Neural cell (in vitro differentiated cells): ENCODE results near the gene ACKR4.
"Not testable (repeated sequence)": the region's sequence is repeated elsewhere in the genome, so short reads cannot be mapped to it uniquely, and the experiment has no call there.

Source experiments
- EP300 ChIP-seq: fragments of 450-650 bp; conservative IDR thresholded peaks from 2 replicates; pipeline ENCODE4 v1.6.1; 2014; ENCODE audit warnings: antibody characterized with exemption, mild to moderate bottlenecking, moderate library complexity; ENCODE audit not compliant: poor library complexity, severe bottlenecking
- EZH2 ChIP-seq: fragments of 200-600, 300-800 bp; shearing (Covaris generic), sonication (generic); IDR thresholded peaks from 2 replicates; pipeline ENCODE4 v1.6.1; 2014; ENCODE audit warnings: antibody characterized with exemption, low read length, borderline replicate concordance, mild to moderate bottlenecking; ENCODE audit not compliant: insufficient read depth, poor library complexity, severe bottlenecking
- MXI1 ChIP-seq: fragments of 450-650 bp; conservative IDR thresholded peaks from 2 replicates; pipeline ENCODE4 v1.6.1; 2014; ENCODE audit warnings: antibody characterized with exemption, mild to moderate bottlenecking; ENCODE audit not compliant: poor library complexity, severe bottlenecking
- POLR2AphosphoS5 ChIP-seq: IDR thresholded peaks from 2 replicates; pipeline ENCODE4 v1.6.1; 2012
- RAD21 ChIP-seq: fragments of 450-650 bp; conservative IDR thresholded peaks from 2 replicates; pipeline ENCODE4 v1.6.1; 2014; ENCODE audit warnings: antibody characterized with exemption, mild to moderate bottlenecking, moderate library complexity
- SMC3 ChIP-seq: fragments of 450-650 bp; conservative IDR thresholded peaks from 2 replicates; pipeline ENCODE4 v1.6.1; 2014; ENCODE audit warnings: antibody characterized with exemption, mild to moderate bottlenecking, moderate library complexity; ENCODE audit not compliant: poor library complexity
- TAF1 ChIP-seq: IDR thresholded peaks from 2 replicates; pipeline ENCODE4 v1.6.1; 2012; ENCODE audit warnings: low read depth
- TF ChIP-seq, protein P1 (sequence below): fragments of 450-650 bp; IDR thresholded peaks from 2 replicates; pipeline ENCODE4 v1.5.1; 2014; ENCODE audit warnings: antibody characterized with exemption, mild to moderate bottlenecking, moderate library complexity; ENCODE audit not compliant: poor library complexity, severe bottlenecking
- TF ChIP-seq, protein P2 (sequence below): IDR thresholded peaks from 2 replicates; pipeline ENCODE4 v1.6.1; 2012; ENCODE audit warnings: borderline replicate concordance

DNA sequence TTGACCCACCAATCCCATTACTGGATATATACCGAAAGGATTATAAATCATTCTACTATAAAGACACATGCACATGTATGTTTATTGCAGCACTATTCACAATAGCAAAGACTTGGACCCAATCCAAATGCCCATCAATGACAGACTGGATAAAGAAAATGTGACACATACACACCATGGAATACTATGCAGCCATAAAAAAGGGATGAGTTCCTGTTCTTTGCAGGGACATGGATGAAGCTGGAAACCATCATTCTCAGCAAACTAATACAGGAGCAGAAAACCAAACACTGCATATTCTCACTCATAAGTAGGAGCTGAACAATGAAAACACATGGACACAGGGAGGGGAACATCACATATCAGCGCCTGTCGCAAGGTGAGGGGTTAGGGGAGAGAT is 18.2 kb downstream of the ACKR4 start:
- TF ChIP-seq EZH2, POLR2AphosphoS5, RAD21, TAF1, SMC3, MXI1, EP300: not testable (repeated sequence)
- TF ChIP-seq, protein P1, sequence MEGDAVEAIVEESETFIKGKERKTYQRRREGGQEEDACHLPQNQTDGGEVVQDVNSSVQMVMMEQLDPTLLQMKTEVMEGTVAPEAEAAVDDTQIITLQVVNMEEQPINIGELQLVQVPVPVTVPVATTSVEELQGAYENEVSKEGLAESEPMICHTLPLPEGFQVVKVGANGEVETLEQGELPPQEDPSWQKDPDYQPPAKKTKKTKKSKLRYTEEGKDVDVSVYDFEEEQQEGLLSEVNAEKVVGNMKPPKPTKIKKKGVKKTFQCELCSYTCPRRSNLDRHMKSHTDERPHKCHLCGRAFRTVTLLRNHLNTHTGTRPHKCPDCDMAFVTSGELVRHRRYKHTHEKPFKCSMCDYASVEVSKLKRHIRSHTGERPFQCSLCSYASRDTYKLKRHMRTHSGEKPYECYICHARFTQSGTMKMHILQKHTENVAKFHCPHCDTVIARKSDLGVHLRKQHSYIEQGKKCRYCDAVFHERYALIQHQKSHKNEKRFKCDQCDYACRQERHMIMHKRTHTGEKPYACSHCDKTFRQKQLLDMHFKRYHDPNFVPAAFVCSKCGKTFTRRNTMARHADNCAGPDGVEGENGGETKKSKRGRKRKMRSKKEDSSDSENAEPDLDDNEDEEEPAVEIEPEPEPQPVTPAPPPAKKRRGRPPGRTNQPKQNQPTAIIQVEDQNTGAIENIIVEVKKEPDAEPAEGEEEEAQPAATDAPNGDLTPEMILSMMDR = not testable (repeated sequence)
- TF ChIP-seq, protein P2, sequence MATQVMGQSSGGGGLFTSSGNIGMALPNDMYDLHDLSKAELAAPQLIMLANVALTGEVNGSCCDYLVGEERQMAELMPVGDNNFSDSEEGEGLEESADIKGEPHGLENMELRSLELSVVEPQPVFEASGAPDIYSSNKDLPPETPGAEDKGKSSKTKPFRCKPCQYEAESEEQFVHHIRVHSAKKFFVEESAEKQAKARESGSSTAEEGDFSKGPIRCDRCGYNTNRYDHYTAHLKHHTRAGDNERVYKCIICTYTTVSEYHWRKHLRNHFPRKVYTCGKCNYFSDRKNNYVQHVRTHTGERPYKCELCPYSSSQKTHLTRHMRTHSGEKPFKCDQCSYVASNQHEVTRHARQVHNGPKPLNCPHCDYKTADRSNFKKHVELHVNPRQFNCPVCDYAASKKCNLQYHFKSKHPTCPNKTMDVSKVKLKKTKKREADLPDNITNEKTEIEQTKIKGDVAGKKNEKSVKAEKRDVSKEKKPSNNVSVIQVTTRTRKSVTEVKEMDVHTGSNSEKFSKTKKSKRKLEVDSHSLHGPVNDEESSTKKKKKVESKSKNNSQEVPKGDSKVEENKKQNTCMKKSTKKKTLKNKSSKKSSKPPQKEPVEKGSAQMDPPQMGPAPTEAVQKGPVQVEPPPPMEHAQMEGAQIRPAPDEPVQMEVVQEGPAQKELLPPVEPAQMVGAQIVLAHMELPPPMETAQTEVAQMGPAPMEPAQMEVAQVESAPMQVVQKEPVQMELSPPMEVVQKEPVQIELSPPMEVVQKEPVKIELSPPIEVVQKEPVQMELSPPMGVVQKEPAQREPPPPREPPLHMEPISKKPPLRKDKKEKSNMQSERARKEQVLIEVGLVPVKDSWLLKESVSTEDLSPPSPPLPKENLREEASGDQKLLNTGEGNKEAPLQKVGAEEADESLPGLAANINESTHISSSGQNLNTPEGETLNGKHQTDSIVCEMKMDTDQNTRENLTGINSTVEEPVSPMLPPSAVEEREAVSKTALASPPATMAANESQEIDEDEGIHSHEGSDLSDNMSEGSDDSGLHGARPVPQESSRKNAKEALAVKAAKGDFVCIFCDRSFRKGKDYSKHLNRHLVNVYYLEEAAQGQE = not testable (repeated sequence)
